Measurements from ENCODE around the gene MAN1C1.

The MAN1C1 gene

GRCh38 chr1:25802915-25803314, 186.3 kb downstream of the MAN1C1 start:
- FAIRE-seq (peak; percentile 95), DNase-seq (ENCODE audit: insufficient read length, low spot score) (no peak)
- TF ChIP-seq POU2F2 (IDR thresholded peaks at IDR 0.05; ENCODE audit: low read depth, low read length) (peak; percentile 88), SPI1 (IDR thresholded peaks at IDR 0.05; ENCODE audit: low read depth, low read length) (no peak)

- peak; percentile 9 for FAIRE-seq
- TF ChIP-seq POU2F2 (IDR thresholded peaks at IDR 0.05; ENCODE audit: low read depth, low read length) (no peak), TAF1 (IDR thresholded peaks at IDR 0.05; ENCODE audit: low read depth, low read length) (no peak), PAX5 (IDR thresholded peaks at IDR 0.05; ENCODE audit: insufficient read depth, low read length, severe bottlenecking) (no peak), SPI1 (IDR thresholded peaks at IDR 0.05; ENCODE audit: low read depth, low read length) (no peak), POLR2AphosphoS5 (IDR thresholded peaks at IDR 0.05; ENCODE audit: low read depth, low read length) (no peak), POLR2A (IDR thresholded peaks at IDR 0.05; ENCODE audit: low read depth, low read length) (no peak)
- no peak for DNase-seq (ENCODE audit: insufficient read length, low spot score)
Measured at GRCh38 chr1:25803368-25803767, 186.8 kb downstream of the MAN1C1 start.

DNA sequence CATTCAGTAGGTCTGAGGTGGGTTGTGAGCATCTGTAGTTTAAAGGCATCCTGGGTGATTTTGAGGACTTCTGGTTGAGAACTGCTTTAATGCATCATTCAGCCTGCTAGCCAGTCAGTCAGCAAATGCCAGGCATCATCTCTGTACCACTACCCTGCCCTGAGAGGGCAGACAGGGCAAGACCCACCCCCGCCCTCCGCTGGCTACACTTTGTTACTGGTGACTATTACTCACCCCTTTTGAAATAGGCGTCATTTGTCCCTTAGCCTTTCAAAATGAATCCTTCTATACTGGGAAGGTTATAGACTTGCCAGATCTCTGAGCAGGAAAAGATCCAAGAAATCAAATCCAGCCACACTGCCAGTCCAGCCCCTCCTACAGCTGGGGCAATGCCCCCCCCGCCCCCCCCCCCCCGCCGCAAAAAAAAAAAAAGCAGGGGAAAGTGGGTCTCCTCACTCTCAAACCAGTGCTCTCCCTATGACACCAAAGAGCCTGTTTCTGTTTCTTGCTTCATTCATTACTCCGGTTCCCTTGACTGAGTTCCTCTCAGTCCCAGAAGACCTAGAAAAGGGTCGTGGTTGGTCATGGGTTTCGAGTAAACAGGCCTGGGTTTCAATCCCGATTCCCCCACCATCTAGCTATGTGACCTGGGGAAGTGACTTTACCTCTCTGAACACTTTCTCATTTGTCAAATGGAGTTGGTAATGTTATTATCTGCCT, 187.8 kb downstream of the MAN1C1 start:
- no peak for DNase-seq (ENCODE audit: insufficient read length, low spot score)
- peak; percentile 64 for FAIRE-seq
- no peak for TF ChIP-seq POLR2A (IDR thresholded peaks at IDR 0.05; ENCODE audit: low read depth, low read length)
- peak; percentile 38; the same call in 1 of the 2 replicates for TF ChIP-seq SPI1 (IDR thresholded peaks at IDR 0.05; ENCODE audit: low read depth, low read length)
- no peak for TF ChIP-seq TAF1 (IDR thresholded peaks at IDR 0.05; ENCODE audit: low read depth, low read length)

GRCh38 chr1:25804964-25805862, 188.6 kb downstream of the MAN1C1 start:
- no peak for DNase-seq (ENCODE audit: insufficient read length, low spot score)
- peak; percentile 91 for FAIRE-seq
- TF ChIP-seq PAX5 (IDR thresholded peaks at IDR 0.05; ENCODE audit: insufficient read depth, low read length, severe bottlenecking) = no peak
- TF ChIP-seq SPI1 (IDR thresholded peaks at IDR 0.05; ENCODE audit: low read depth, low read length) = no peak
- TF ChIP-seq TAF1 (IDR thresholded peaks at IDR 0.05; ENCODE audit: low read depth, low read length) = no peak

- DNase-seq (ENCODE audit: insufficient read length, low spot score) (no peak), FAIRE-seq (no peak)
- TF ChIP-seq SPI1 (IDR thresholded peaks at IDR 0.05; ENCODE audit: low read depth, low read length) (no peak), POLR2AphosphoS5 (IDR thresholded peaks at IDR 0.05; ENCODE audit: low read depth, low read length) (no peak), POU2F2 (IDR thresholded peaks at IDR 0.05; ENCODE audit: low read depth, low read length) (no peak), POLR2A (IDR thresholded peaks at IDR 0.05; ENCODE audit: low read depth, low read length) (no peak), PAX5 (IDR thresholded peaks at IDR 0.05; ENCODE audit: insufficient read depth, low read length, severe bottlenecking) (no peak), TAF1 (IDR thresholded peaks at IDR 0.05; ENCODE audit: low read depth, low read length) (no peak)
Measured at GRCh38 chr1:25805863-25806225, 189.3 kb downstream of the MAN1C1 start.

DNA sequence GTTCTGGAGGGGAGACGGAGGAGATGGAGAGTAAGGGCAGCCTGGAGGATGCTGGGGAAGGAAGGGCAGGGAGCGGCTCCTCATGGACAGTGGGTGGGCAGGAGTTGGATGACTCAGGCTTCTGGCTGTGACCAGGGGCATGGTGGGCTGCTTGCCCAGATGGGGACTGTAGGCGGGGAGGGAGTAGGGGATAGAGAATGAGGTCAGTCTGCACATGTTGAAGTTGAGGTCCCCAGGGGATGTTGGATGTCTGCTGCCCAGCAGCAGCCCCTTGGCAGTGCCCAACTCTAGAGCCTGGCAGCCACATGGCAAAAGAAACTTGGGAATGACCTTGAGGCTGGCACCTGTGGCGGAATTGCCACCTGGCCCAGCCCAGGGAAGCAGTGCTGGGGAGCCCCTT, 189.8 kb downstream of the MAN1C1 start:
- TF ChIP-seq SPI1 (IDR thresholded peaks at IDR 0.05; ENCODE audit: low read depth, low read length) (no peak), TAF1 (IDR thresholded peaks at IDR 0.05; ENCODE audit: low read depth, low read length) (no peak), POLR2A (IDR thresholded peaks at IDR 0.05; ENCODE audit: low read depth, low read length) (no peak), POLR2AphosphoS5 (IDR thresholded peaks at IDR 0.05; ENCODE audit: low read depth, low read length) (no peak), PAX5 (IDR thresholded peaks at IDR 0.05; ENCODE audit: insufficient read depth, low read length, severe bottlenecking) (no peak), POU2F2 (IDR thresholded peaks at IDR 0.05; ENCODE audit: low read depth, low read length) (no peak)

GRCh38 chr1:25807480-25808390, 191.1 kb downstream of the MAN1C1 start:
- FAIRE-seq = no peak
- TF ChIP-seq PAX5 (IDR thresholded peaks at IDR 0.05; ENCODE audit: insufficient read depth, low read length, severe bottlenecking) (no peak), POLR2AphosphoS5 (IDR thresholded peaks at IDR 0.05; ENCODE audit: low read depth, low read length) (no peak), SPI1 (IDR thresholded peaks at IDR 0.05; ENCODE audit: low read depth, low read length) (no peak), TAF1 (IDR thresholded peaks at IDR 0.05; ENCODE audit: low read depth, low read length) (no peak), POU2F2 (IDR thresholded peaks at IDR 0.05; ENCODE audit: low read depth, low read length) (no peak), POLR2A (IDR thresholded peaks at IDR 0.05; ENCODE audit: low read depth, low read length) (no peak)
- no peak for DNase-seq (ENCODE audit: insufficient read length, low spot score)

More for the DNA sequence above, 189.8 kb downstream of the MAN1C1 start:
- FAIRE-seq = no peak
- no peak for DNase-seq (ENCODE audit: insufficient read length, low spot score)

GRCh38 chr1:25808481-25809244, 192.1 kb downstream of the MAN1C1 start:
- TF ChIP-seq TAF1 (IDR thresholded peaks at IDR 0.05; ENCODE audit: low read depth, low read length) (no peak), POLR2A (IDR thresholded peaks at IDR 0.05; ENCODE audit: low read depth, low read length) (no peak), SPI1 (IDR thresholded peaks at IDR 0.05; ENCODE audit: low read depth, low read length) (no peak), POLR2AphosphoS5 (IDR thresholded peaks at IDR 0.05; ENCODE audit: low read depth, low read length) (no peak), PAX5 (IDR thresholded peaks at IDR 0.05; ENCODE audit: insufficient read depth, low read length, severe bottlenecking) (no peak), POU2F2 (IDR thresholded peaks at IDR 0.05; ENCODE audit: low read depth, low read length) (no peak)
- no peak for FAIRE-seq

More at GRCh38 chr1:25808481-25809244, 192.1 kb downstream of the MAN1C1 start:
- no peak for DNase-seq (ENCODE audit: insufficient read length, low spot score)

Data from GM12891 (cell line).